Stimulated activated CD8-positive, alpha-beta memory T cell treated with anti-CD3 and anti-CD28 coated beads, Interleukin-15, amount 100 ng/mL, for 48 hours (primary cell): Measurements from ENCODE around the gene RAB3GAP1.

Experiments
- DNase-seq, 2 donors: peaks; one replicate each; pipeline ENCODE4 v3.0.0-alpha.2; 2020; ENCODE audit warnings: low read depth in 2 of 2

The RAB3GAP1 gene

DNA sequence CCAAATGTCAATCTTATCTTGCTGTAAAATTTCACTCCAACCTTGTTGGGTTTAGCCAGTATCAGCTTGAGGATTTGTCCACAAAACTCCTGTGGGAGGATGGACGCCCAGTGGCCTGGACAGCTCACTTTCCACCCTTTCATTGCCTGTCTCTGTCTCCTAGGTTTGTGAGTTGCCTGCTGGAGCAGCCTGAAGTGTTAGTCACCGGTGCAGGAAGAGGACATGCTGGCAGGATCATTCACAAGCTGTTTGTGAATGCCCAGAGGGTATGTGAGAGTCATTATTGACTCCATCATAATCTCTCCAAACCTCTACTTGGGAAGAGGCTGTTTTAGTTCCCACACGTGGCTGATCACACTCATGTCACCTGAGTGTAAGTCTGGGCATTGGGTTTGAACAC lies 112.3 kb downstream of the RAB3GAP1 start:
- DNase-seq, result no peak

DNA sequence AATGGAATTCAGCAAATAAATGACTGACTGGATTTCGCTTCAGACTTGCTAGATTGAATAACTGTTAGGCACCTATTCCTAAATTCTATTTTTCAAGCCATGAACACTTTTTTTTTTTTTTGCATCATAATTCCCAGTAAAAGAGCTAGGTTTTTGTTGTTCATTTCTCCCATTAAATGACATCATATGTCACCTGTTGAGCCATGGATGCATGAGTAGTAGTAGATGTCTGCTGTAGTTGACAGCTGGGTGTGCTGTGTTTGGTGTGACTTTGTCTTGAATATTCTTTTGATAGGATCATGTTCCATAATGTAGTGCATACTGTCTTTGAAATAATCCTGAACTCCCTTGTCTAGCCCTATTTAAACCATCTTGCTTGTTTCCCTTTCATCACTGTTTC lies 115.2 kb downstream of the RAB3GAP1 start:
- DNase-seq, result no peak

DNA sequence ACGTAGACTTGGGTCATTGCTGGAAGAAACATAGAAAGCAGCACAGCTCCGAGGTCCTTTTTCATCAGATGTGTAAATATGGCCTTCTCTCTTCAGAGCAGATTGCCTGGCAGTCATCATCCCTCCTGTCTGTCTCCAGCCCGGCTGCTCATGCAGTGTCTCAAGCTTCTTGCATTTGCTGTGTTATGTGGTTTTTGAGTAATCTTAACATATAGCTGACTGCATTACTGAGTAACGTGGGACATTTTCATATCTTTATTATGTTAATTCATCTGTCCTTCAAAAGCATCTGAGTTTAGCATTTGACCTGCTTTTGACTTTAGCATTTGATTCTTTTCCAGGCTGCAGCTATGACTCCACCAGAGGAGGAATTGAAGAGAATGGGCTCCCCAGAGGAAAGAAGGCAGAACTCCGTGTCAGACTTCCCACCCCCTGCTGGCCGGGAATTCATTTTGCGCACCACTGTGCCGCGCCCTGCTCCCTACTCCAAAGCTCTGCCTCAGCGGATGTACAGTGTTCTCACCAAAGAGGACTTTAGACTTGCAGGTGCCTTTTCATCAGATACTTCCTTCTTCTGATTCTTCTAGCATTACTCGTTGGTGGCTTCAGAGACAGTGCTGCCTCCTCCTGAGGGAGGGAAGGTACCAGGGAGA lies 116.2 kb downstream of the RAB3GAP1 start:
- DNase-seq, result no peak

DNA sequence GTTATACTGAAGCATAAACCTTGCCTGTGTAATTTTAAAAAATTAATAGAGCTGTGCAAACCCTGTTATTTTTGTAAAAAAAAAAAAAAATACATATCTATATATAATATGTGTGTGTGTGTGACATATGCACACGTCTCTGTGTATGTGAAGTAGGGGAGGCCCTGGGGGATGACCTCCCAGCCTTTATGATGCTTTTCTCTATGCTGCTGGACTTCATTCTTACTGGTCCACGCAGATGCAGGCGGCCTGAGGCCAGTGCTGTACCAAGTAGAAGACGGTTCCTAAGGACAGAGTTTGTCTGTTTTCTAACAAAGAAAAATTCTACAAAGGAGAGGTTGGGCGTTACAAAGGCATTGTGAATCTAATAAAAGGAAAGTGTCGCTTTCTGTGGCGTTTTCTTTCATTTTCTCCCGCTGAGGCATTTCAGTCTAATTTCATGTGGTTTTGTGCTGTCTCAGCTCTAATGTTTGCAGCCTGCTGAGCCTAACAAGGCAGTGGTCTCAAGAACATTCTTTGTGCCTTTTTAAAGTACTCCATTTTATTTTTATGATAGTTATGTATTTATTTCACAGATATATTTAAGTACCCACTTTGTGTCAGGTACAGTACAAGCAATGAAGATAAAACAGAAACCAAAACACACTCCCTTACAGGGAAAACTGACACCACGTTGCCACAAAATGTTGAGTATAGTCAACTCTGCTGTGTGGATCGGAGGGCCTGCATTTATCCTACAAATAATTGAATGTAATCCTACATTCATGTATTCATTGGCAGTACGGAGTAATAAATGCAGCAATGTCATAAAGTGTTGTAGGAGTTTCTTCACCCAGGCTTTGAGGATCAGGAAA lies 118.0 kb downstream of the RAB3GAP1 start:
- no peak for DNase-seq

DNA sequence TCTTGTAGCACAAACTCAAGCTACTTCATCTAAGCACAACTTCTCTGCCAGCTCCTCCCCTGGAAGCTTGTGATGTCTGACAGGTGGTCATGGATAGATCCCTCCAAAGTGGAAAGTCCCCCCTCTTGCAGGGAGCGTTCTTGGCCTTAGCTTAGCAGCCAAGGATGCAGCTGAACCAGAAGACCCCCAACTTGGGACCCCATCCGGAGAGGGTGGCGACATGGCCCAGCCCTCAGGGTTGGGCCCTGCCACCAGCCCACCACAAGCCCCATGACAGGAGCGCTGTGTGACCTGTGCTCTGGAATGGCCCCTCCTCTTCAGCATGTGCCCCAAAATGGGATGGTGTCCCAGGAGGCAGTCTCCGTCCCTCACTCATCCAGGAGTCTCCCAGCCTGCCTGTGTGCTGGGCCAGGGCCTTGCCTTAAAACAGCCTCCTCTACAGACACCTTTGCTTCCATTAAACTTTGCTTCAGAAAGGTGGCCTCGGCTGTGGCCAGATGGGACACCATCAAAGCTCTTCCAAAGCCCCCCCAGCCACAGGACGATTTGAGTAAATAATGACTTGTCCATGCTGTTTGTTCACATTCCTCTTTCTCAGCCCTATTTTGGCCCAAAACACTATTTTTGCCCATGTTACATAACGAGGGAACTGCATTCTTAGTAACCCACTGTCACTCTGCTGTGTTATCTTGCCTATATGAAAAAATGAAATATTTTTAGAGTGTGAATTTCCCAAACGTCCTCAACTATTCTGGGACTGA lies 122.1 kb downstream of the RAB3GAP1 start:
- no peak for DNase-seq

DNA sequence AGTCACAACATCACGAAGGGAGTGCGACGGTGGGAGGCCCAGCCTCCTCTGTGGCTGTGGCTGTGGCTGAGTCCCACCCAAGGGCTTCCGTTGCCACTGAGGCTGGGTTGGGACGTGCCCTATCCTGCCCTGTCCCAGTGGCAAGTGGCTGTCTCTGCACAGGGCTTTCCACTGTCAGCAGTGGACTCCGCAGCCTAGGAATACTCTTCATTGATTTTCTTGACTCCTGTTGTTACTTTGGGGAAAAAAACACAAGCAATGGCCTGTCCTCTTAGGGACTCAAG lies 122.7 kb downstream of the RAB3GAP1 start:
- no peak for DNase-seq

DNA sequence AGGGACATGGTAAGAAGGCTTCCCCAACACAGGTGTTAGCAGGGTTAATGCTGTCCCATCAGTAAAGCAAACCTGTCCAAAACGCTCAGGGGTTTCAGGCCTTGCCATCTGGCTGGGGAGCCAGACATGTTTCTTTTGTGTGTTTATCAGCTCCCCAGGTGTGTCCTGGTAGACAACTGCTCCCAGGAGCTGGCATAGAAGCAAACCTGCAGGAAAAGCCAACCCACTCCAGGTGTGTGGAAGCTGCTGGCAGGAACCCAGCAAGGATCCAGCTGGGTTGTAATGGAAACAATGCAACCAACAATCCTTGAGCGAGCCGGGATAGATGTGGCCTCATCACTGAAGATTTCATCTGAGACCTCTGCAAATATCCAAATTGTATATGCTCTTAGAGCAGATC lies 123.1 kb downstream of the RAB3GAP1 start:
- DNase-seq, result no peak

DNA sequence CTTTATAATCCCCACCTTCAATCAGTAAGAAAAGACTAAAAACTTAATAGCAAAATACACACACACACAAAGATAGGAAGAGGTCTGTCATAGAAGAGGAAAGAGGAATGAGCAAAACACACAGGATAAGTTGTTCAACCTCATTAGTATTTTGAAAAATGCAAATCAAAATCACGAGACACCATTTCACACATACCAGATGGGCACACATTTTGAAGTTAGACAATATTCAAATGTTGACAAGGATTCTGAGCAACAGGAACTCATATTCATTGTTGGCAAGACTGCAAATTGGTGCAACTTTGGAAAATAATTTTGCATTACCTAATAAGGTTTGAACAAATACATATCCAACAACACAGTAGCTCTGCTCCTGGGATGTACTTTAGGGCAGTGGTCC lies 127.6 kb downstream of the RAB3GAP1 start:
- DNase-seq, result no peak

DNA sequence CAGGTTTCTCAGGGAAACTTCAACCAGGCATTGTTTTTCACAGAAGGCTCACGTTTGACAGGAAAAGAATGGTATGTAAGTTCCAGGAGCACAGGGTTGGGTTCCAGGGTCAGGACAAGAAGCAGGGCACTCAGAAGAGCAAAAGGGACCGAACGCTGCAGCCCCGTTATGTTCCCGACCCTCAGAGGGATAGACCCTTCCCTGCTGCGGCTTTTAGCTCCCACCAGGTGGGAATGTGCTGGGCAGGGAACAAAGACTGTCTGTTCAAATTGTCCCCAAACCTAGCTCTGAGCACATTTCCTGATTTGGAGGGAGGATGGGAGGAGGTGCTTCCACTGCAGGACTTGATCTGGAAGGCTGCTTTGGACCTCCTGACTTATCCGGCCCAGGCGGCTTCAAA lies 130.1 kb downstream of the RAB3GAP1 start:
- no peak for DNase-seq

DNA sequence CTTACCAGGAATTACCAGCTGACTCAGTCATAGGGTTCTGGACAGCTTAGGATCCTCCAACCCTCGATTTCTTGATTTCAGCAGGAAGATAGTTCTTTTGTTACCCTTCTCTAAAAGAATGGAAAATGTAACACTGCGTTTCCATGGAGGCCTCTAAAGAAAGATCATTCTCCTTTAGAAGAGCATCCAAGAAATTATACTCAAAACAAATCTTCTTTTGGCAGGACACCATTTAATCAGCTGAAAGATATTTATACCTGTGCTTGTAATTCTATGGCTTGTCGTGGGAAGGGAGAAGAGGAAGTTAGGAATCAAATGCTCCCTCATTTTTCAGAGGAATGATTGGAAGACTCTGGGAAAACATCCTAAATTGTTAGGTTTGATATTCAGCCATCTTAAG lies 130.5 kb downstream of the RAB3GAP1 start:
- no peak for DNase-seq

DNA sequence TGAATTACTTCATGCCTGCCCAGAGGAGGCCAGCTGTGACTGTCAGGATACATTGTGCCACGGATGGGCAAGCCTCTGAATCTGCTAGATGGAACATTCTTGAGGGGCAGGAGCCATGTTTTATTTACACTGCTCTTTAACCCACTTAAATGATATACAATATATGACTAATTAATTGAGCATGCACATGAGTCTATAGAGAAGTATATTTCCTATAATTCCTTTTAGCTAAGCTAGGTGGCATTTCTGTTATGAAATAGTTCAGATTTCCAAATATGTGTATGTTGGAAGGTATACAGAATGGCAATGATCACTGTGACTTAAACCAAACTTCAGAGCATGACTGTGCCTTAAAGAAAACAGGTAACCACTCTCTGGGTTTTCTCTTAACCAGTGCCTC lies 131.7 kb downstream of the RAB3GAP1 start:
- DNase-seq, result no peak

DNA sequence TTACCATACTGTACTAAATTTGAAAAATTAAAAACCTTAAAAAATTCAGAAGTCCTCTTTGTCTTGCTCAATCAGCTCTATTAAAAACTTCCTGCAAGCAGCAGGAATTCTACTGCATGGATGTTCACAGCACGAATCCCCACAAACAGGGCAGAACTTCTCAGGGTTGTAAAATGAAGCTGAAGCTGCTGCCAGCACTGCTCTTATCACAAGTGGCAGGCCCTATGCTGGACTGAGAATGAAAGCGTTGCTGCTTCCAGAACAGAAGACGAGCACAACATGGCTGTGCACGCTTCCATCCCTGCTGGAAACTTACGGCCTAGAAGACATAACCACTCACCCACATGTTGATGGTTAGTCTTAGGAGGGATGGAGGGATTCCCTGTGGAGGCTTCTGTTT lies 134.0 kb downstream of the RAB3GAP1 start:
- no peak for DNase-seq

DNA sequence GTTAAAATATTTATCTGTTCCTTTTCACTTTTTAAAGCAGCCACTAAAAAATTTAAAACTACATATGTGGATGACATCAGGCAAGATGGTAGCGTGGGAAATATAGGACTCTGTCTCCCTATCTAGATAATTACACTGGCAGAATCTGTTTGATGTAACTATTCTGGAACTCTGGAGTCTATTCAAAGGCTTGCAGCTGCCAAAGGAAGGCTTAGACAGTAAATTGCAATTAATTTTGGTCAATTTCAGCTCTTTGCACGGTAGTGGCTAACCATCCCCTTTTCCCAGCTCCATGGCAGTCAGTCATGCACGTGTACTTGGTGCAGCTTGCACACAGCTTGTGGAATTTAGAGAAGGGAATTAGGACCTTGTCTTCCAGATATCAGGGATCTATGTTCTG lies 135.2 kb downstream of the RAB3GAP1 start:
- no peak for DNase-seq

DNA sequence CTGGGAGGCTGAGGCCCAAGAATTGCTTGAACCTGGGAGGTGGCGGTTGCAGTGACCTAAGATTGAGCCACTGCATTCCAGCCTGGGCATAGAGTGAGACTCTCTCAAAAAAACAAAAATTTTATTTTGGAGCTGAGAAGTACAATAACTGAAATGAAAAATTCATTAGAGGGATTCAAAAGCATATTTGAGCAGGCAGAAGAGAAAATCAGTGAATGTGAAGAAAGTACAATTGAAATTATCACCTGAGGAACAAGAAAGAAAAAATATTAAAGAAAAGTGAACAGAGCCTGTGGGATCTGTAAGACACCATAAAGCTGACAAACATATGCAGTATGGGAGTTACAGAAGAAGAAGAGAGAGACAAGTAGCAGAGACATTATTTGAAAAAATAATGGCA lies 137.1 kb downstream of the RAB3GAP1 start:
- DNase-seq, result no peak

DNA sequence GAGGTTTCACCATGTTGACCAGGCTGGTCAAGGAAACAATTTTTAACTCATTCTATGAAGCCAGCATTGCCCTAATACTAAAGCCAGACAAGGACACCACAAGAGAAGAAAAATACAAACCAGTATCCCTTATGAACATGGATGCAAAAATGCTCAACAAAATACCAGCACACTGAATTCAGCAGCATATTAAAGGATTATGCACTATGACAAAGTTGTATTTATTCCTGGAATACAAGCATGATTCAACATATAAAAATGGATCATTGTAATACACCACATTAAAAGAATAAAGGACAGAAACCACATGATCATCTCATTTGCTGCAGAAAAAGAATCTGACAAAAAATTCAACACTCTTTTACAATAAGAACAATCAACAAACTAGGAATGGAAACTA lies 138.7 kb downstream of the RAB3GAP1 start:
- DNase-seq, result no peak

DNA sequence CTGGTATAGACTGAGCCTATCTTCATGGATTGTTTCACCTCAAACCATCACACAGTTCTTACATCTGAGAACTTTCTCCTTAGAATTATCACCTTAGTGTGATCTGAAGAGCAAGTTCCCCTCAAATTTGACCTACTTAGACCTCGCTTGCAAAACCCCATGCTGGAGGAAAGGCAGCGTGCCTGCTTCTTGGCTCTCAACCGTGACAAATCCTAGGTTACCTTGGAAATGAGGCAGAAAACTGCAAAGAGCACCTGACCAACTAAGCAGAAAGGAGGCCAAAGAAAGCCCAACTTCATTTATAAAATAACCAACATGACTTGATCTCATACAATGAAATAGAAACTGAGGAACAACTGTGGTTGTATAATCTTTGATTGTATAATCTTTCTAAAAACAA lies 146.4 kb downstream of the RAB3GAP1 start:
- no peak for DNase-seq

DNA sequence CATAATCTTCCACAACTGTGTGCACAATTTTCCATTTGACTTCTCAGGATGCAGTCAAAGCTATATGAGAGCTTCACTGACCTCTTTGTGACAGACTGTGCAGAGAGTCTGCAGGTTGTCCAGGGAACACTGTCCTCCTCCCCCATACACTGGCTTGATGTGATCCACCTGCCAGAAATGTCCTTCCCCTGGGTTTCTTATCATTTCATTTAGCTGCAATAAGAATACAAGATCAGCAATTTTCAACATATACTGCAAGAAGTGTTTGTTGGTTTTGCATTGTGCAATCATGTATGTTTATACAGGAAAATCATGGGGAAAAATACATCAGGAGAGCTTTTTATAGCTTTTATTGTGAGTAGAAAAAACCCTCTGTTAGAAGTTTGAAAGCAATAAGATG lies 150.7 kb downstream of the RAB3GAP1 start:
- no peak for DNase-seq

DNA sequence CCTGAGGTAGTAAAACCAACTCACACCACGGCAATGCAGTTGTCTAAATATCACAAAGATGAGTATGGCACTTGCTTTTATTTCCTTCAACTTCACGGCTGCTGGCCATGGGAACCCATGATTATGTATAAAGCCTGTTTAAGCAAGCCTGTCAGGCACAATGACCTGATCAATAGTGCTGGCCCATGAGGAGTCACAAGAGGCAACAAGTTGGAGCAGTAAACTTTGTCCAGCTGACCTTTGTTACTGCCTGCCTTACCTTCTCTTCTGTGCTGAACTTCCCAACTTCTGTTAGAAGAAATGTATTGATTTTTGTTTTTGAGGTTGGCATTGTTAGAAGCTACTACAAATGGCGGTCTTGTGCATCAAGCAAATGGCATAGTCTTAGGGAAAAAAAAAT lies 151.9 kb downstream of the RAB3GAP1 start:
- DNase-seq, result no peak

DNA sequence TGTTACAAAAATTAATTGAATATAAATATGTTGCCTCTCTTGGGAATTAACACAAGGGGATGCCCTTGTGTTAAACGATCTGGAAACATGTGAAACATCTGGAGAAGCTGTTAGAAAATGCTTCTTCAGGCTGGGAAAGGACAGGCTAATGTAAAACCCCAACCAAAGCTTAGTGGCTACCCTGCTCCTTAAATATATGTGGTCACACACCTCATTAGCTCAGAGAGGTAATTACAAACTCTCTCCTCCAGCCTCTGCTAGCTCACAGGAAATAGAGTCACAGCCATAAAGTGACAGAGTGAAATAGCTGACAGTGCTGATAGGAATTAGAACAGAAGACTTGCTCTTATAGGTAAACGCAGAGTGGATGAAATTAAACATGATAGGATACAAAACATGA lies 155.9 kb downstream of the RAB3GAP1 start:
- DNase-seq, result no peak

DNA sequence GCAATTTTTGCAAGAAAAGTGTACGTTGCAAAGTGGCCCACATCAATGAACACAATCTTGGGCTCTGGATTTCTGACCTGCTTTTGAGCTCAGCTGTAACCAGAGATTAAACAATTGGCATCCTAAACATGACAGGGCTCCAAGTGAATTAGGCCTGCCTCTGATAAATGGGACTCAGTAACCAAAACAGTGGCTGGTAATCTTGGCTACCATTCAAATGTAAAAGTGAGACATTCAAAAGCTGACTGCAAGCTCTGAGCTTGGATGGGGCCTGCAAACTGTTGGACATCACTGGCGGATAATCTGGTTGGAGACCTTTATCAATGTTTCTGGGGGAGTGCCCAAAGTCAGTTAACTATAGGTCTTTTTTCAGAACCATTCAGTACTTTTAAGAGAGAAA lies 160.7 kb downstream of the RAB3GAP1 start:
- no peak for DNase-seq

DNA sequence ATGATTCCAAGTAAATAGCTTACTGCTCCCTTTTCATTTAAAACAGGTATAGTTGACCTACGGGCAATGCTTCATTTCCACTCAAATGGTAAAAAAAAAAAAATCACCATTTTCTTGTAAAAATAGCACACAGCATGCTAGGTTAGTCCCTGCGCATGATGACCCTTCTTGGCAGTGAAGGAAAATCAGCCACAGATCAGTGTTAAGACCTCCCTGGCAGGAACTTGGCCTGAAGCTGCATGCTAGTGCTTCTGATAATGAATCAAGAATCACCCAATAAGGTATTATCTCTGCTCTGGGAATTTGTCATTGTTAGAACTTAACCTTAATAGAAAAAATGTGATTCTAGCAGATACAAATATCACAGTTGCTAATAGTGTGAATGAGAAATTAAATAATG lies 166.3 kb downstream of the RAB3GAP1 start:
- DNase-seq, result no peak

DNA sequence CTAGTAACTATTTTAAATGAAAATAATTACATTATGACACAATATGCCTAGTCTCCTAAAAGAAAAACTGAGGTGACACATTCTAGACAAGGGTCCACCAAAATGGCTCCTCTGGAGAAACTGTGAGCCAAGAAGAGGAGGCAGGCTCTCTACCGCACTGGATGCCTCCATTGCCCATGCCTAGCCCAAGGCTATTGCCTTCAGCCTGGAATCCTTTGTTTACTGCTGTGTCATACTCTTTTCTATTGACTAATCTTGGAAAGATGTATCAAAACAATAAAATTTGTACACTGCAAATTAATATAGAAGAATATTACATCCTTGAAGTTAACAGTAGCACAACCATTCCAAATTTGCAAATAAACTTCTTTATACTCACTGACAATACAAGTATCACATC lies 167.1 kb downstream of the RAB3GAP1 start:
- no peak for DNase-seq
